Gastrocnemius medialis (tissue), 4 donors: ENCODE data around the gene NOTCH1.
"Not testable (repeated sequence)": the region's sequence is repeated elsewhere in the genome, so short reads cannot be mapped to it uniquely, and the experiment has no call there.

Experiments
- CTCF ChIP-seq, 5 experiments: fragments of 450-650 bp in 3 of 5; fragments of 200-600 bp in 2 of 5; sonication (generic) in 2 of 5; IDR thresholded peaks in 4 of 5; conservative IDR thresholded peaks in 1 of 5; 1 replicate in 4 of 5; 2 replicates in 1 of 5; pipeline ENCODE4 v1.5.1; 2016 to 2019; ENCODE audit warnings: antibody characterized with exemption in 5 of 5, mild to moderate bottlenecking in 3 of 5, moderate library complexity in 3 of 5
- POLR2A ChIP-seq, 2 donors: fragments of 450-650 bp; IDR thresholded peaks; one replicate each; pipeline ENCODE4 v1.6.1; 2017; ENCODE audit warnings: antibody characterized with exemption in 2 of 2, mild to moderate bottlenecking in 2 of 2, moderate library complexity in 2 of 2

- not testable (repeated sequence) for TF ChIP-seq POLR2A (IDR thresholded peaks at IDR 0.05); CTCF (IDR thresholded peaks at IDR 0.05 in 4 of 5, conservative IDR thresholded peaks at IDR 0.05 in 1 of 5)
Observed at GRCh38 chr9:136579650-136580219, 33.9 kb upstream of the NOTCH1 start.
